T-helper 22 cell (primary cell): ENCODE measurements around the gene ABCC4.

Experiments used
- DNase-seq: peaks from one replicate; pipeline ENCODE4 v3.0.0-alpha.2; 2020; ENCODE audit warnings: low read depth

ABCC4 gene

DNA sequence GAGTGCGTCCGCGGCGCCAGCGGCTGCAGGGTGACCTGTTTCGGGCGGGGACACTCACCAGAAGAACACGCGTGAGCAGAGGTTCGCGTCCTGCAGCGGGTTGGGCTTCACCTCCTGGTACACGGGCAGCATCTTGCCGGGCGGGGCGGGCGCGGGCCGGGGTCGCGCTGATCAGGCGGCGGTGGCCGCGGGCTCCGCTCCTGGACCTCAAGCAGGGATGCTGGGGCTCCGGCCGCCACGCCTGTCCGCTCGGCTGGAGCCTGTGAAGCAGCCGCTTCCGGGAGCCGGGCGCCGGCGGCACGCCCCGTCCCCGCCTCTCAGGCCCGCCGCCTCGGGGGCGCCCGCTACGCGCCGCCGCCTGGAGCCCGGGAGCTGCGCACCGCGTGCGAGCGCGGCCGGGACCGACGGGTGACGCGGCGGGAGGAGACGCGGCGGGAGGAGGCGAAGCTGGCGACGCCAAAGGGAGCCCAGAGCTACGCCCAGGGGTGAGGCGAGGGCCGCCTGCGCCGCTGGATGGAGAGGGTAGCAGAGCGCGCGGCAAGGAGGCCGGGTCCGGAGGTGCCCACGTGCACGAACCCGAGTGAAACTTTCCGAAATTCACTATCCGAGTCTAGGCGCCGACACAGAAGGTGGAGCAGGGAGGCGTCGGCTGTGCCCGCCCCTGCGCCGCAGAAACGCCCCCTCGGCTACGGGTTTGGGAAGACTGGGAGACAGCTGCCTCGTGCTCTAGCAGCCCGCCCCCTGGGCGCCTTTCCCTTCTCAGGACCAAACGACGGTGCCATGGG lies at the start of gene ABCC4:
Gene ABCC4 (minus strand): TSS at position 269 of the 785 bp plus-strand sequence. CDS start 137 bp downstream, at position 132.
- DNase-seq = peak; percentile 25

GRCh38 chr13:95349267-95349666 lies 48.0 kb upstream of the ABCC4 start:
- DNase-seq = no peak

- DNase-seq = no peak
Measured at GRCh38 chr13:95343944-95344343, 42.7 kb upstream of the ABCC4 start.

GRCh38 chr13:95341441-95341840 lies 40.2 kb upstream of the ABCC4 start:
- no peak for DNase-seq

- no peak for DNase-seq
Measured at GRCh38 chr13:95338905-95339304, 37.7 kb upstream of the ABCC4 start.

DNA sequence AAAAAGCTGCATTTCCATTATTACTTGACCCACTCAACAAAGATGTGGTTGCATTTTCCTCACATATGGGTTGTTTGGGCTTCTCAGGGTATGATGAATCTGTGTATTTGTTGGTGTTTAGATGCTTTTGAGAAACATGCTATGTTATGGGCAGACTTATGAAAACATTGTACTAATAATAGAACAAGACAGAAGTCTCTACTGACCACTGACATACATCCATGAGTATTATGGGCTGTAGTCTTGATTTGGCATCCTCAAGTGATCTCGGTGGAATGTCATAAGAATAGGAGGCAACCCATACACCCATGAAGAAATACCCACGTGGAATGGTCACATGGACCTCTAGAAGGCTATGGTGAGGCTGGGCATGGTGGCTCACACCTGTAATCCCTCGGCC lies 36.3 kb upstream of the ABCC4 start:
- no peak for DNase-seq

GRCh38 chr13:95335667-95336066 lies 34.4 kb upstream of the ABCC4 start:
- no peak for DNase-seq

- DNase-seq = no peak
Measured at GRCh38 chr13:95328386-95328785, 27.1 kb upstream of the ABCC4 start.

DNA sequence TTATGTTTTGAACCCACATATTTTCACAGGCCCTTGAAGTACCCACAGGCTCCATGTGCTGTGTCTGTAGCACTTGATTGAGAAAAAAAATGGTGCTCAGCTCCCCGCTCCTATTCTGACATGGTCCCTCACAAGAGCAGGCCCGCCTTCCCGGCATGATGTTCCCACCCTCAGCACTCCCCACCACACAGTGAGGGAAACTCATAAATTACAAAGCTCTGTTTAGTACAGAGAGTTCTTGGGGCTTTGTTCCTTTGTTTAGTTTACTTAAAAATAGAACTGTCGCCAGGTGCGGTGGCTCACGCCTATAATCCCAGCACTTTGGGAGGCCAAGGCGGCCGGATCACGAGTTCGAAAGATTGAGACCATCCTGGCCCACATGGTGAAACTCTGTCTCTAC lies 25.9 kb upstream of the ABCC4 start:
- no peak for DNase-seq

DNA sequence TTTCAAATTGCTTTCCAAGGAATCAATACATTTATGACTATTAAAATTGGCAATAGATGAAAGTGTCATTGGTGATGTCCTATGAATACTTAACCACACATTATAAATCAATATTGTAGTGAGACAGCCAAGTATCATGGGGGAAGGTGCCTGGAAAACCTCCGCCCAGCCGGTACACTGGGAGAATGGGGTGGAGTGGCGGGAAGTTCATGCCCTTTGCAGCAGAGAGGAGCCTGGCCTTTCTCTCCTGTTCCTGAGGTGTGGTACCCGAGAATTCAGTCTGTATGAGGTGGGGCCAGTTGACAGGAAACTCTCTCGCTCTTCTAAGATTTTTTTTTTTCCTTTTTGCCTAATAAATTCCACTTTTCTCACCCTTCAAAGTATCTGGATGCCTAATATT lies 25.4 kb upstream of the ABCC4 start:
- no peak for DNase-seq

- DNase-seq = no peak
Measured at GRCh38 chr13:95325485-95325884, 24.2 kb upstream of the ABCC4 start.

- DNase-seq = no peak
Measured at GRCh38 chr13:95323930-95324662, 22.8 kb upstream of the ABCC4 start.

GRCh38 chr13:95319551-95320274 lies 18.5 kb upstream of the ABCC4 start:
- DNase-seq = no peak

DNA sequence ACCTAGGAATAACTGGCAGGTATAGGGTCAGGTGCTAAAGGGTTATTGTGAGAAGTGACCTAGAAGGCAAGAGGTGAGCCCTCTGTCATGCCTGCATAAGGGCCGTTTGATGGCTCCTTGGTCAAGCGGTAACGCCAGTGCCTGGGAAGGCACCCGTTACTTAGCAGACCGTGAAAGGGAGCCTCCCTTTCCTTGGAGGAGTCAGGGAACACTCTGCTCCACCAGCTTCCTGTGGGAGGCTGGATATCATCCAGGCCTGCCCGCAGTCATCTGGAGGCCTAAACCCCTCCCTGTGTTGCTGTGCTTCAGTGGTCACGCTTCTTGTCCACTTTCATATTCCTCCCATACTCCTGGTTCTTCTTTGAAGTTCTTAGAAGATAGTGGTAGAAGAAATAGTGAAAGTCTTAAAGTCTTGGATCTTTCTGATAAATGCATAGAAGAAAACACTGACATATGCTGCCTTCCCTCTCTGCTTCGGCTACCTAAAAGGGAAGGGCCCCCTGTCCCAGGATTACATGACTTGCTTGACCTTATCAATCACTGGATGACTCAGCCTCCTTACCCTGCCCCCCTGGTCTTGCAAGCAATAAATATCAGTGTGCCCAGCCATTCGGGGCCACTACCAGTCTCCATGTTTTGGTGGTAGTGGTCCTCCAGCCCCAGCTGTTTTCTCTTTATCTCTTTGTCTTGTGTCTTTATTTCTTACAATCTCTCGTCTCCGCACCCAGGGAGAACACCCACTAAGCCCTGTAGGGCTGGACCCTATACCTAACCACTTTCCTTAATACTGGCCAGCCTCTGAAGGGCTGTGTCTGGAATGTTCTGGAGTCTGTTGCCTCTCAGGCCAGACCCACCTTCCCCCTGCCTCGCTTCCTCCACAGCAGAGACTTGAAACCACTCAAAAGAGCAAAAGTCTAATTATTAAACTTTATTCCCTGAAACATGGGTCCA lies 16.1 kb upstream of the ABCC4 start:
- DNase-seq = no peak

- no peak for DNase-seq
Measured at GRCh38 chr13:95315752-95316151, 14.5 kb upstream of the ABCC4 start.

DNA sequence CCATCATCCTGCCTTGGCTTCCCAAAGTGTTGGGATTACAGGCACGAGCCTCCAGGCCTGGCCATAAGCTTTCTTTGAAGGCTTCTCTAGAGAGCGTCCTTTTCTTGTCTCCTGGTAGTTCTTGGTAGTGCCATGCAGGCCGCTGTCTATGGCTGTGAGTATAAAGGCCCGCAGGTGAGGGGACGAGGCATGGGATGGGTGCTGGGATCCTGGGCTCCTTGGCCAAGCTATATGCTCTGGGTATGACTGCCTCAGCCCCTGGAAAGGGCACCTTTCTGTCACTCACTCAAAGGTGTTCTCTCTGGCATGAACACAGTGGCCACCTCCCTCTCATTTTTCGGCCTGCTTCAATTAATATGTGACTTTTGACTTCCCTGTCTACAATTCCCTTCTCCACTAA lies 6.3 kb upstream of the ABCC4 start:
- DNase-seq = no peak

DNA sequence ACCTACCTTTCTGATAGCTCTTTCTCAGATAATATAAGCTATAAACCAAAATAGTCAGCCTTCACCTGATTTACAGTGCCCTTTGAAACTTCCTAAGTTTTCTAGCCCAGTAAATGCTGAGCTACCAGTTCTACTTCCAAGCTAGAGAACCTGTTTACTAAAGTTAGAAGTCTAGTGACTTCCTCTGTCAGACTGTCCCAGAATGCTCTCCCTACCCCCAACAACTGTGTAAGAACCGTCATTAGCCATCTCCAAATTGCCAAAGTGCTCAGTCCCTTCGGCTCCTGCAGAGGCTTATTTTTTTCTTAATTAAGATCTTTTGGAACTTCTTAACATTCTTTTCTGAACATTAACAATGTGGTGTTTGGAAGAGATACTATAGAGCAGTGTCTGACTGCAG lies 3.2 kb upstream of the ABCC4 start:
- no peak for DNase-seq

DNA sequence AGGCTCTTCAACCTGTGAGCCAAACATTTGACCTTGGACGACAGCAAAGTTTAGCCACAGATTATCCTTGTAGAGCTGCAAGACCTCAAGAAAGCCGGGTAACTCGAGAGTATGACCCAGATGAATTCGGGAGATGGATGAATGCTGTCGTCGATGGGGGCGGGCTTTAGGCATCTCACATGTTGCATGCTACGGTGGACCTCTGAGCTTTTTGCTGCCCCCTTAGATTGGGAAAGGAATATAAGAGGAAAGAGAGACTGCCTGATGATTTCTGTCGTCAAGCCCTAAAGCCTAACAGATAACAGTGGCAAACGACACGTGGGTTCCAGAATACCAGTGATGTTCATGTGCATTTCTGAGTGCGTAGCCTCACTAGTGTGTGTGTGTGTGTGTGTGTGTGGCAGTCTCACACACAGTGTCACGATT lies 730 bp upstream of the ABCC4 start:
- DNase-seq = no peak

DNA sequence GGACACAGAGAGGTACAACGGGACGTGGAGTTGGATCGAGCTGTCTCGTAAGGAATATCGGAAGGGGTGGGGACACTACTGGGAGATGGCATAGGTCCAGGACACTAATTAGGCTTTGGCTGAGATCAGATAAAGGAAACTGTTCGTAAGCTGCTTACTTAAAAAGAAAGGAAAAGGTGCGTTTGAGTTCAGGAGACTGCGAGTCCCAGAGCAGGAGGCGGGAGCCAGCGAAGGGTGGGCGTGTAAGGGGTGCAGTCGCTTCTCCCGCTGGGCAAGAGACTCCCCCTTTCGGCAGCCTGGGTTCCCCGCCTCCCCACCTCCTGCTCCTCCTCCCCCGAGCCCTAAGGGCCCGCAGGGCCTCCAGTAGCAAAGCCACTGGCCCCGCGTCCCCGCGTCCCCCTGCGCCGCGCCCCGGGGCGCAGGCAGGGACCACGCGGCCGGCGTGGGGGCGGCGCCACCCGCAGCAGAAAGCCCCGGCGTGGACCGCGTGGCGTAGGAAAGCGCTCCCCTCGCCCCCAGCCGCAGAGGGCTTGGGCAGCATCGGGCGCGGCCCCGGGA lies 547 bp downstream of the ABCC4 start:
- peak; percentile 19 for DNase-seq

DNA sequence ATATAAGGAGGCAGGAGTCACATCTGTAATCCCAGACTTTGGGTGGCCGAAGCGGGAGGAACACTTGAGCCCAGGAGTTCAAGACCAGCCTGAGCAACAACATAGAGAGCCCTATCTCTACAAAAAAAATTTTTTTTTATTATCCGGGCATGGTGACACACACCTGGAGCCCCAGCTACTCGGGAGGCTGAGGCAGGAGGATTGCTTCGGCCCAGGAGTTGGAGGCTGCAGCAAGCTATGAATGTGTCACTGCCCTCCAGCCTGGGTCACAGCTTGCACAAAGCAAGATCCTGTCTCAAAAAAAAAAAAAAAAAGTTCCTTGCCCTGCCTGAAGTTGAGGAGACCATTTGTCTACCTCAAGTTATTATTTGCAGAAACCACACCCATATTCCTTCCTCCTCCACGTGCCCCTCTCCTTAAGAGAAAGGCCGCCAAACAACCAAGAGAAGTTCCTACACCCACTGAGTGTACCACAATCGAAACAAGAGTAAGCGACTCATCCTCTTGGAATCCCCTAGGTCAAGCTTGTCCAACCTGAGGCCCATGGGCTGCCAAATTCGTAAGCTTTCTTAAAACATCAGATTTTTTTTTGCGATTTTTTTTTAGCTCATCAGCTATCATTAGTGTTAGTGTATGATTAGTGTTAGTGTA lies 2.2 kb downstream of the ABCC4 start:
- no peak for DNase-seq
